IPS DF 6.9 (cell line): ENCODE measurements around the gene WDFY1.

Experiments used
- DNase-seq: peaks from one replicate; pipeline ENCODE4 v3.0.0-alpha.2; 2013; ENCODE audit warnings: low read depth, low spot score
- H3K27ac ChIP-seq: one replicate; pipeline ENCODE4 v1.5.1; 2013; ENCODE audit warnings: low read length, control low read depth
- H3K27me3 ChIP-seq: 2 replicates; pipeline ENCODE4 v1.6.1; 2013; ENCODE audit warnings: mild to moderate bottlenecking, low read length; ENCODE audit not compliant: control insufficient read depth, insufficient read depth
- H3K36me3 ChIP-seq: 2 replicates; pipeline ENCODE4 v1.6.1; 2013; ENCODE audit warnings: low read length; ENCODE audit not compliant: control insufficient read depth, insufficient read depth
- H3K4me1 ChIP-seq: 2 replicates; pipeline ENCODE4 v1.6.1; 2013; ENCODE audit warnings: low read length; ENCODE audit not compliant: control insufficient read depth, insufficient read depth
- H3K4me3 ChIP-seq: 2 replicates; pipeline ENCODE4 v1.5.1; 2013; ENCODE audit warnings: mild to moderate bottlenecking, low read length
- H3K9me3 ChIP-seq: 2 replicates; pipeline ENCODE4 v1.6.1; 2013; ENCODE audit warnings: low read length, inconsistent platforms; ENCODE audit not compliant: control insufficient read depth, insufficient read depth
- WGBS: extraction: QIAGEN DNeasy Blood & Tissue Kit; methylation state at CpG from one replicate; pipeline ENCODE4 v1.1.7; 2013; ENCODE audit warnings: mixed read lengths, missing lambda C conversion rate; ENCODE audit not compliant: insufficient read length, insufficient coverage; 5-methylcytosine and 5-hydroxymethylcytosine counted together

The WDFY1 gene

DNA sequence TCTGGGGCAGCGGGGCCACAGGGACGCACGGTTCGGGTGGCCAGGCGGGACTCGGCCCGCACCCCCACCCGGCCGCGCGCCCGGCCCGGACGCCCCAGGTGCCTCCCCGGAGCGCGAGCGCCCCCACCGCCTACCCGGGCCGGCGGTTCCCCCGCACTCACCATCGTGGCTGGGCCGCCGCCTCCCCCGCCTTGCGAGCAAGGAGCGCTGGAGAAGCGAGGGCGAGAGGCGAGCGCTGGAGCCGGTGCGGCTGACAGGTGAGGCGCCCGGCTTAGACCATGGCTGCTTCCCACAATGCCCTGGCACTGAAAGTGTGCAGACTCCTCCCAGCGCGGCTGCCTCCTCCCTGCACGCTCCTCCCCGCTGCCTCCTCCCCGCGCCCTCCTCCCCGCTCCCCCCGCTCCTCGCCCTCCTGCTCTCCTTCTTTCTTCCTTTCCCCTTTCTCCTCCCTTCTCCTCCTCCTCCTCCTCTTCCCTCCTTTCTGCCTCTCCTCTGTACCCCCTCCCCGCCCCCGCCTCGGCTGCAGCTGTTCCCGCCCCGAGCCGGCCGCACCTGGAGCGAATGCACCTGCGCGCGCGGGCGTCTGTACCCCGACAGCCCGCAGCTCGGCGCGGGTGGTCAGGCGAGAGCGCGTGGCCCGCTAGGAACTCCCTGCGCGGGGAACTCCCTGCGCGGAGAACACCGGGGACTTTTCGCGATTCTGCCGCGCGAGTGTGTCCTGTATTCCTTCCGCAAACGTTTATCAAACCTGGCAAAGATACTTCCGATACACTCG, 107.7 kb downstream of the WDFY1 start, which contains the start of gene AP1S3:
Gene AP1S3, minus strand, starts transcription at position 296 of the 775 bp plus-strand sequence. Its CDS starts 132 bp downstream, at position 164.
- Histone ChIP-seq H3K4me3 (peak within 1 kb of the TSS; percentile 66), H3K27ac (no peak within 1 kb of the TSS), H3K4me1 (peaks cover 3% of the 10 kb centered on the region; the same call in 1 of the 2 replicates), H3K36me3 (no peaks in the 10 kb centered on the region), H3K9me3 (no peaks in the 10 kb centered on the region), H3K27me3 (no peaks in the 10 kb centered on the region)
- DNase-seq = peak; percentile 57
- no CpG with 5 or more reads among the region's 82 CpGs for WGBS

DNA sequence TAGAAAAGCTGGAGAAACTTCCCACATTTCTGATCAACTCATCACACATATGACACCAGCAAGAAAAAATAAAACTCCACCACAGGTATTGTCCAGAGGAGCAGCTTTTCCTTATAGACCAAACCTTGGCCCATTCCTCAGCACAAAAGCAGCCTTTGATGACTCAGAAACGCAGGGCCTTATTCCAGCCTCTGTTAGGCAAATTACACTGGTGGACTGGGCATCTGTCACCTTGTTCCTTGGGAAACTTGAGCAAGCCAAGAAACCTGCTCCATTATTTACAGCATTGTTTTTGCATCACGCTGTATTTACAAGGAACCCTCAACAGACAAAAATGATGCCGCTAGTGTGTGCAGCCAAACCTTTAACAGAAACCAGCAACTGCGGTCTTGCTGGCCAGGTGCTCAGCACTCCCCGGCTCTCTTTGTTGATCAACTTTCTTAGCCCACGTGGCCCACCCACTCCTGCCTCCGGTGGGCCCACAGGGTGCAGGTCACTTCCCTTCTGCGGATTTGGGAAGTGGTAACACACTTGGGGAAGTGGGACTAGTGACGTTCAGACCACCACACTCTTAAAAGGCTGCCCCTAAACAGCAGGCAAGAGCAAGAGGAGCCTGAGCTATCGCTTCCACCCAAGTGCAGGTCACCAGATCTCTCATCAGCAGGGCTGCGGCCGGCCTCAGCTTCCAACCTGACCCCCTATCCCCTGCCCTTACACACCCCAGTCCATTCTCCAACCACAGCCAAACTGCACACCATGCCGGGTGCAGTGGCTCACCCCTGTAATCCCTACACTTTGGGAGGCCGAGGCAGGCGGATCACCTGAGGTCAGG, 109.2 kb downstream of the WDFY1 start:
- Histone ChIP-seq H3K27ac (no peak overlapping the region), H3K9me3 (no peaks in the 10 kb centered on the region), H3K36me3 (no peaks in the 10 kb centered on the region), H3K4me1 (peaks cover 5% of the 10 kb centered on the region; the same call in 1 of the 2 replicates), H3K27me3 (no peaks in the 10 kb centered on the region), H3K4me3 (no peak overlapping the region)
- DNase-seq = no peak
- no CpG with 5 or more reads among the region's 15 CpGs for WGBS

DNA sequence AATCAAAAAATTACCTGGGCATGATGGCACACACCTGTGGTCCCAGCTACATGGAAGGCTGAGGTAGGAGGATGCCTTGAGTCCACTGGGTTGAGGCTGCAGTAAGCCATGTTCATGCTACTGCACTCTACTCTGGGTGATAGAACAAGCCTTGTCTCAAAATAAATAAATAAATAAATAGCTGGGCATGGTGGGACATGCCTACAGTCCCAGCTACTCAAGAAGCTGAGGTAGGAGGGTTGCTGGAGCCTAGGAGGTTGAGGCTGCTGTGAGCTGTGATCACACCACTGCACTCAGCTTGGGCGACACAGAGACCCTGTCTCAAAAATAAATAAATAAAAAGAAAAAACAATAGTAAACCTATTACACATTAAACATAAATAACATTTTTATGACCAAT, 110.7 kb downstream of the WDFY1 start:
- Histone ChIP-seq H3K27me3 (no peaks in the 10 kb centered on the region), H3K4me1 (peaks cover 5% of the 10 kb centered on the region; the same call in 1 of the 2 replicates), H3K27ac (no peak overlapping the region), H3K36me3 (no peaks in the 10 kb centered on the region), H3K9me3 (no peaks in the 10 kb centered on the region), H3K4me3 (no peak overlapping the region)
- WGBS = no CpG with 5 or more reads among the region's 1 CpG
- DNase-seq = no peak

DNA sequence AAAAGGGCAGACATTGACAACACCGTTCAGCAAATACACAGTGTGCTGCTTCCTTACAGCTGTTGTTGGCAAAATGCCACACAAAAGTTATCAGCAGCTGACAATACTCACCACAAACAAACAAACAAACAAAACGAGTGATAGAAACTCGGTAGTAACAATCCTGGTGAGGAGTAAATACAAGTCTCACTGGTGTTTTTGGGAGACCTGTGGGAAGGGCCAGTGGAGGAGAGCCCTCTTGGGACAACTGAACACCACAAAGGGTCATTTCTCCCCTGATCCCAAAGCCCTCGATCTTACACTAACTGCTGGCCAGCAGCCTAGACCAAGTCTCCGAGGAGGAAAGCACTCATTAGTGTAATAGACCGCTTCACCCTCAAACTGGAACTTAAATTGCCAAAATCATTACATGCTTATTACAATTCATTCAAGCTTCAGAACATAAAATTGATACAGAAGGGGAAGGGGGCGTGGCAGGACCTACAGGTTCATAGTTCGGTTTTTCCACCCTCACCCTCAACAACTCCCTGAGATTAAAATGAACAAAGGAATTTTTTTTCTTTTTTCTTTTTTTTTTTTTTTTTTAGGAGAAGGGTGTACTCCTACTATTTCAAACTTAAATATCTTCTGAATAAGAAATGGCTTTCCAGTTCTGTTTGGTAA, 112.8 kb downstream of the WDFY1 start:
- Histone ChIP-seq H3K4me3 (no peak overlapping the region), H3K27me3 (no peaks in the 10 kb centered on the region), H3K9me3 (no peaks in the 10 kb centered on the region), H3K27ac (no peak overlapping the region), H3K36me3 (no peaks in the 10 kb centered on the region), H3K4me1 (peaks cover 5% of the 10 kb centered on the region; the same call in 1 of the 2 replicates)
- no CpG with 5 or more reads among the region's 8 CpGs for WGBS
- DNase-seq = no peak

DNA sequence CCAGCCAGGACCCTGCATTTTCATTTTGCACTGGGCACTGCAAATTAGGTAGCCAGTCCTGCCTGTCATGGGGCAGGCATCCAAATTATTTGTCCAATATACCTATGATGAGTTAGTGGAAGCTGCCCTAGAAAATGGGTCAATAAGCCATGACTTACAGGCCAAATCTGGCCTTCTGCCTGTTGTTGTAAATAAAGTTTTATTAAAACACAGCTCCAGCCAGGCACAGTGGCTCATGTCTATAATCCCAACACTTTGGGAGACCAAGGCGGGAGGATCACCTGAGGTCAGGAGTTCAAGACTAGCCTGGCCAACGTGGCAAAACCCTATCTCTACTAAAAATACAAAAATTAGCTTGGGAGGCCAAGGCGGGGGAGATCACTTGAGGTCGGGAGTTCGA, 116.0 kb downstream of the WDFY1 start:
- peaks cover 2% of the 10 kb centered on the region; the same call in 1 of the 2 replicates for H3K4me1 ChIP-seq
- no CpG with 5 or more reads among the region's 5 CpGs for WGBS
- H3K36me3 ChIP-seq = no peaks in the 10 kb centered on the region
- H3K27ac ChIP-seq = no peak overlapping the region
- DNase-seq = no peak
- H3K9me3 ChIP-seq = no peaks in the 10 kb centered on the region
- no peak overlapping the region for H3K4me3 ChIP-seq
- H3K27me3 ChIP-seq = no peaks in the 10 kb centered on the region

DNA sequence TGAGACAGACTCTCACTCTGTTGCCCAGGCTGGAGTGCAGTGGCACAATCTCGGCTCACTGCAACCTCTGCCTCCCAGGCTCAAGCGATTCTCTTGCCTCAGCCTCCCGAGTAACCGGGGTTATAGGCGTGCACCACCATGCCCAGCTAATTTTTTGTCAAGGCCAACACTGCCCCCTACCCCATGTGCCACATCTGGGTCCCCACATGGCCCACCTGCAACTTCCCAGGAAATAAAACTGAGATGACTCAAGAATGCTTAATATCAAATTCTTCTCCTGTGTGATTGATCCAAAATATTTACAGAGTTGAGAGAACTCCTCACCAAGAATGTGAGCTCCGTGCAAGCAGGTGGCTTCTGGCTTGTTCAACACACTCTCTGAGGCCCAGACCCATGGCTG, 116.8 kb downstream of the WDFY1 start:
- Histone ChIP-seq H3K27me3 (no peaks in the 10 kb centered on the region), H3K27ac (no peak overlapping the region), H3K4me1 (peaks cover 2% of the 10 kb centered on the region; the same call in 1 of the 2 replicates), H3K36me3 (no peaks in the 10 kb centered on the region), H3K9me3 (no peaks in the 10 kb centered on the region), H3K4me3 (no peak overlapping the region)
- no peak for DNase-seq
- no CpG with 5 or more reads among the region's 6 CpGs for WGBS

DNA sequence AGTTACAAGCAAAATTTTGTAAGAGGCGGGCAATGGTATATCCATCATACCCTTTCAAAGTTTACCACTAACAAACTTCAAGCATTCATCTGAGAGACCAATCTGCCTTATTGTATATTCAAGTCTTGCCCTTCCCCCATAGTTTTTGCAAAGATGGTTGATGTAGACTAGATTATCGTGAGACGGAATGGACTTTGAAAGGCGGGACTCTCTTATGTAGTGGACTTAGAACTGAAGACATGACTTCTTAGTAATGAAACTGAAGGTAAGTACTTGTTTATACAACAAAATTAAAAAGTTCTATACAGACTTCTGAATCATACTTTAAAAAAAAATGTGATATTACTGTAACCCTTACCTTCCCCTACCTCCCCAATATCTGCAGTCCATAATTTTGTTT, 118.1 kb downstream of the WDFY1 start:
- WGBS = no CpG with 5 or more reads among the region's 4 CpGs

More for the DNA sequence above, 118.1 kb downstream of the WDFY1 start:
- no peaks in the 10 kb centered on the region for H3K27me3 ChIP-seq
- no peaks in the 10 kb centered on the region for H3K36me3 ChIP-seq
- no peaks in the 10 kb centered on the region for H3K9me3 ChIP-seq
- DNase-seq = no peak
- no peak overlapping the region for H3K27ac ChIP-seq
- no peaks in the 10 kb centered on the region for H3K4me1 ChIP-seq
- H3K4me3 ChIP-seq = no peak overlapping the region
